ENCODE measurements around the gene FOSB.

- TF ChIP-seq CTCF (IDR thresholded peaks at IDR 0.05; ENCODE audit: low read depth, low read length) (no peak), EZH2phosphoT487 (IDR thresholded peaks at IDR 0.05; ENCODE audit: low read depth) (no peak)
Measured at GRCh38 chr19:45511074-45511473, 43.3 kb downstream of the FOSB start.

All from OCI-LY3 (cell line).